HG02588 (cell line): ENCODE measurements around the gene EPB41L1.

ENCODE experiments used
- ATAC-seq: cut with Tn5 transposase; IDR thresholded peaks from one replicate; pipeline ENCODE4 v1.9.1; 2021; ENCODE audit warnings: mild to moderate bottlenecking, moderate library complexity; ENCODE audit not compliant: unreplicated experiment

EPB41L1 gene

DNA sequence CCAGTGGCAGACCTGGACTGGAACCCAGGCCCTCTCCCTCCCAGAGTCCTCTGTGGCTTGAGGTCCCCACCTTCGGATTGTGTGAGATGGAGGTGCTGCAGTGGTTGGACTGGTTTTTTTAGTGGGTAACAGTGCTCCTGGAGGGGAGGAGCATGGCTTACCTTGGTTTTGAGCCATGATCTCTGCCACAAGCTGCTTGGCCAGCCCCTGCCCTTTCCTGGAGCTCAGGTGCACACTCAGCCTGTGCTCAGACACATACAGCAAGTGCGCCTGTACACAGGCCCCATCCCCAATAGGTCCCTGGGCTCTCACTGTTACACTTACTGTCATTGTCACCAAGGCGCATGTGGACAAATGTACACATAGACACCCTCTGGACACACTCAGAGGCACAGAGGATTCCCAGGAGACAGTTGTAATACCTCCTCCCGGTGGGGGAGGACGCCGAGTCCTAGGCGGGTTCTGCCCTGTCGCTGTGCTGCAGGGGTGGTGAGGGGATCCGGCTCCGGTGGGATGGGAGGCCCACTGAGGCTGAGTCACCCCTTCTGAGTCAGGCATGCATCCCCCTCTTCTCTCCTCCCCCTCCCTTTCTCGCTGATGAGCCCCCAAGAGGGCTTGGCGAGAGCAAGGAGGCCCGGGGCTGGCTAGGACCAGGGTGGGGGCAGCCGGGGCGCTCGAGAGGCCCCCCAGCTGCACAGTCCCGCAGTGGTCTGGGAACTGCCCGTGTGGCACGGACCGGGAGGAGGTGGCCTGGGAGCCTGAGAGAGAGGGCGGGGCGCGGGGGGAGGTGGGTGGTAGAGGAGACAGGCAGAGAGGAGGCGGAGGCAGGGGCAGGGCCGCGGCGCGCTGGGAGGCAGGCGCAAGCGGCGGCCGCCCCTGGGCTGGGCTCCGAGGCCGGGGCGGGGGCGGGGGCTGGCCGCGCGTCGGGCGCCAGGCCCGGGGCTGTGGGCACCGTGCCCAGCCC lies 522 bp upstream of the EPB41L1 start:
- ATAC-seq, result no peak

DNA sequence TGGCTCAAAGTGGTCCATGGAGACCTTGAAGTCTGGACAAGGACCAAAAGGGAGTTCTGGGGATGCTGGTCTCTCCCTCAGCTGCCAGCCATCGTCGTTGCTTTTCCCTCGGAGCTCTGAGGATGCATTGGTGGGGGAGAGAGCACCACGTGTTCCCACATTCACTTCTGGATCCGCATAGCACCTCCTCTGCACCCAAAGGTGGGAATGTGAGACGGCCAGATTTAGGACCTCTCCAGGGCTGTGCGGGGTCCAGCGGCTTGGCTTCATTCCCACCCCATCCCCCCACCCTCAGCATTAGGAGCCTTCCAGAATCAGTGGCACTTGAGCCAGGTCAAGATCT lies 1.1 kb downstream of the EPB41L1 start:
- ATAC-seq, result no peak

DNA sequence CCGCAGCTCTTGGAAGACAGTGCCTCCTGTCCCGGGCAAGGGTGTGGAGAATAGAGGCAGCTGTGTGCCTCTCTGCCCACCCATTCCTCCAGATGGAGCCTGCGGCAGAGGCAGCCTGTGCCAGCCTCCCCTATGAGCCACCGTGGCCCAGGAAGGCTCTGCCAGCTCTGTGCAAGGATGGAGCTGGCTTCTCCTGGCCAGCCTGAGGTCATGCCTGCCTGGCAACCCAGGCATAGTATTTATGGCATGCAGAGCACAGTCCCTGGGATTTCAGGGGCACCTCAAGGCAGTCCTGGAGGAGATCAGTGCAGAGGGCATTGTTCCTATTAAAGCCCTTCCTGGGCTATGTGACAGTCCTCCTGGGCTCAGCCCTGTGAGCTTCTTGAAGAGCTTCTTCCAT lies 1.5 kb downstream of the EPB41L1 start:
- no peak for ATAC-seq

DNA sequence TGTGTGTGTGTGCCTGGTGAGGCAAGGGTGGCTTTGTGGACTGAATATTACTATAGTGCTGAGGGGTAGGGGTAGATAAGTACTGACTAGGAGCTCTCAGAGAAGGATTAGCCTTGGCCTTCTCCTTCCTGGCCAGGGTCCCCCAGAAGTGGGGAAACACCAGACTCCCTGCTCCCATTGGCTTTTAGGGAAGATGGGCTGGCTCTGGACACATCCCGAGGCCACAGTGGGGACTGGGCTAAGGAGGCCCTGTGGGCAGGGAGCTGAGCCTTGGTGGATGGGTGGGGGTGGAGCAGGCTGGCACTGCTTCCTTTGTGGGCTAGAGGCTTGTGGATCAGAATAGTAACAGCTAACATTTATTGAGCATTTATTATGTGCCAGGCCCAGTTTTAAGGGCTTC lies 3.1 kb downstream of the EPB41L1 start:
- ATAC-seq, result no peak

DNA sequence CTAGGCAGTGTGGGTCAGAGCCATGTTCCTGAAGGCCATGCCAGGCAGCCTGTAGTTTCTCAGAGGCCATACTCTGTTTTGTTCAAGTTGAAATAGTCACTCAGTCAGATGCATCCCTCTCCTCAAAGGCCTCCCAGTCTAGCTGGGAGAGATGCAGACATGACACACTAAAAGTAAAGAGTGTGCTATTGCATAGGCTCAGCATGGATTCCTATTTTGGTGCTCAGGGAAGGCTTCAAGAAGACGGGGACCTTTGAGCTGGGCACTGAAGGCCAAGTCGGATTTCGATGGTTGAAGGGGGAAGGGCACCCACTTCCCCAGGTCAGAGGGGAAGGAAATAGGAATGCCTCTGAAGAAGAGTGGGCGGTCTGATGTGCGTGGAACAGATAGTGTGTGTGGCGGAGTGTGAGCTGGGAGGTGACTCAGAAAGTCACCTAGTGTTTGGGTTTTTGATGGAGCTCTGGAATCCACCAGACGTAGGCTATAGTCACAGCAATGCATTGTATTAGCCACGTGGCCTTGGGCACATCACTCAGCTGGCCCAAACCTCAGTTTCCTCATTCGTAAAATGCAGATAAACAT lies 3.7 kb downstream of the EPB41L1 start:
- ATAC-seq, result no peak

DNA sequence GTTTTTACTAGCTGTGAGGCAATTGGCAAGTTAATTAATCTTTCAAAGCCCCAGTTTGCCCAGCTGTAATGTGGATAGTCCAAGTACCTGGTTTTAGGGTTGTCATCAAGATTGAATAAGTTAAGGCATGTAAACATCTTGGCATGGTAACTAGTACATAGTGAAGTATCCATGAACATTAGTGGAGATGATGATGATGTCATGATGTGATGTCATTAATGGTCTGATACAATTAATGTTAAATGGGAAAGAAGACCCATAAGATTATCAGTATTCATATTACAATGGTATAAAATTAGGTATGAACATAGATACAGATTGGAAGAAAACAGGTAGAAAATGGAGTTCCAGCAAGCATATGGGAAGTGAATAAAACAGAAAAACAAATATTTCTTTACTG lies 5.3 kb downstream of the EPB41L1 start:
- no peak for ATAC-seq

DNA sequence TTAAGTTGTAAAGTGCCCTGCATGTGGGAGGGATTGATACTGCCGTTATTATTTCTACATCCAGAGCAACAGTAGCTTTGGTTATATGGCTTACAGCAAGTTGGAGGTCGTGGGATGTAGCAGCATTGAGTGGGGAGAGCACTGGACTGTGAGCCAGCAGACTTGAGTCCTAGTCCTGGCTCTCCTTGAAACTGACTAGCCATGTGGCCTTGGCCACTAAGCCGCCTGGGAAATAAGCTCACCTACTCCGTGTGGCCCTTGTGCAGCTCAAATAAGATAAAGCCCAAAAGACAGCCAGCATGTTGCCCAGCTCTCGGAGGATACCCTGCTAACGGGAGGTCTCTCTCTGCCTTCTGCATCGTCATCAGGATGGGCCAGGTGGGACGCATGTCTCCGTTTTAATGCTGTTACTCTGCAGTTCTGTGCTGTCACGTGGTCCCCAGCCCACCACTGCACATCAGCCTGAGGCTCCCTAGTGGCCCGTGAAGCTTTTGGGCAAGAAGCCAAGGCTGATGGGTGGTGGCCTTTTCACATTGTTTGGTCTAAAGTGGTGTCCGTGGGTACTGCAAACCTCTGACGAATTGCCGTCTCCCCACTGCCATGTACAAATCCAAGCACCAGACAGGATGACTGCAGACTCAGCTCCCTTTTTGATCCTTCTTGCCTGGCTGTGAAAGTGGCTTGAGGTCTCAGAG lies 7.9 kb downstream of the EPB41L1 start:
- no peak for ATAC-seq

DNA sequence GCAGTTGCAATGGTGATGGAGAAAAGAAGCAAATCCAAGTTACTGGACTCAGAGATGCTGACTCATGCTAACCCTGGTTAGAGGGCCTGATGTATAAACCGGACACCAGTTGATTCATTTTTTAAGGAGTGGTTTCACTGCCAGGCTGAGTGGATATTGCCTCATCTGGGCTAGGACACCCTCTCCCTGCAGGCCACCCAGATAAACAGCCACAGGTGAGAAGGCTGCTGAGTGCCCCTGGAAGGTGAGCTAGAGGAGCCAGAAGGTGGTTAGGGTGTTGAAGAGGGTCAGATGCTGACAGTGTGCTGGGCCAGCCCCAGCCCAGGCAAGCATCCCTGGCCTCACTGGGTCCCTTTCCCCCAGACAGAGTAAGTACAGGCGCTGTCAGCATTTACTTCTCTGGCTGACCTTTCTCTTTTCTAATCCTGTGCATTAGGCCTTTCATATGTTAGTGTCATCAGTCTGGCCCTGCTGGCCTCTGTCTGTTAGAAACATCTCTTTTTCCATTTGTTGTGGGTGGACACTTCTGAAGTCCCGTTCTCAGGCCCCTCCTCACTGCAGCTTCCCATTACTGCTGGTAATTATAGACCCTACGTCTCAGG lies 13.5 kb downstream of the EPB41L1 start:
- ATAC-seq, result no peak

GRCh38 chr20:36170542-36171215 lies 16.1 kb downstream of the EPB41L1 start:
- no peak for ATAC-seq

GRCh38 chr20:36173451-36173933 lies 19.0 kb downstream of the EPB41L1 start:
- no peak for ATAC-seq

DNA sequence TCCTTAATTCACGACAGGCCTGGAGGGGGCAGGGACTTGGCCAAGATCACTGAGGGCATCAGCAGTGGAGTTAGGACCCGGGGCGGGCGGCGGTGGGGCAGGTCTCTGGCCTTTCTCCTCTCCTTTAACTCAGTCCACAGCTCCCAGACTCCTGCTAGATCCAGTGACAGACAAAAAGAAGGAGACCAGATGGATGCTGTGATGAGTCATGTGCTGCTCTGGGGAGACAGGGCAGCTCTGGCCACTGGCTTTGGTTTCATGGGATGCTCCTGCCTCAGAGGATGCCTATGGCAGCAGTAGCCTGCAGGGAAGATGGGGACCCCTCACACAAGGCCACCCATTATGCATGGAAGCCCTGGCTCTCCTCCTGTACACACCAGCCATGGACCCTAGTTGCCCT lies 20.5 kb downstream of the EPB41L1 start:
- ATAC-seq, result no peak

DNA sequence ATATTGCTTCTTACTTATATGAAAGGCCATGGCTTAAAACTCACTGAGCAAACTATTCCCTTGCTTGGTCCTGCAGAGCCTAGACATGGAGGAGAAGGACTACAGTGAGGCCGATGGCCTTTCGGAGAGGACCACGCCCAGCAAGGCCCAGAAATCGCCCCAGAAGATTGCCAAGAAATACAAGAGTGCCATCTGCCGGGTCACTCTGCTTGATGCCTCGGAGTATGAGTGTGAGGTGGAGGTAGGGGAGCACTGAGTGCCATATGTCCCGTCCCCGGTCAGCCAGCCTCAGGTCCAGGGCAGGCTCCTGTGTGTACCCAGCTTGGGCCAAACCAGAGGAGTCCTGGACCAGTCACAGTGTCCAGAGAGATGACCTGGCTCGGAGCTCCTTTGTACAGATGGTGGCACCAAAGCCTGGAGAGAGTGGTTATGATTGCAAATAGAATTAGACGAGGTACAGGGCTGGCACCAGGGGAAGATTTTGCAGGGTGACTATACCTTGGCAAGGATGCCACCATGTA lies 21.0 kb downstream of the EPB41L1 start:
- no peak for ATAC-seq

GRCh38 chr20:36177716-36178115 lies 23.2 kb downstream of the EPB41L1 start:
- ATAC-seq, result no peak

GRCh38 chr20:36179170-36179945 lies 24.8 kb downstream of the EPB41L1 start:
- ATAC-seq, result no peak

DNA sequence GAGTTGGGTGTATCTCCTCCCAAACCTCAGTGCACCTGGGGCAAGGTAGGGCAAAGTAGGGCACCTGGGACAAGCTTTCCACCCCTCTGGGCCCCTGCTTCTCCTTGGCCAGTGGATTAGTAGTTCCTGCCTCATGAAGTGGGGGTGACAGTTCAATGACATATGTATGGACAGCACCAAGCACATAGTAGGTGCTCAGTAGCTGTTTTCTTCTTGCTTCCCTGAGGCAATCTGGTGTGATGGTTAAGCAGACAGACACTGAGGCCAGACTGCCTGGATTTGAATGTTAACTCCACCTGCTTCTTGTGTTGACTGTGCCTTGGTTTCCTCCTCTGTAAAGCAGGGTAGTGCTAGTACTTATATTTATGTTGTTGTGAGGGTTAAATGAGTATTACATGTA lies 25.8 kb downstream of the EPB41L1 start:
- no peak for ATAC-seq

DNA sequence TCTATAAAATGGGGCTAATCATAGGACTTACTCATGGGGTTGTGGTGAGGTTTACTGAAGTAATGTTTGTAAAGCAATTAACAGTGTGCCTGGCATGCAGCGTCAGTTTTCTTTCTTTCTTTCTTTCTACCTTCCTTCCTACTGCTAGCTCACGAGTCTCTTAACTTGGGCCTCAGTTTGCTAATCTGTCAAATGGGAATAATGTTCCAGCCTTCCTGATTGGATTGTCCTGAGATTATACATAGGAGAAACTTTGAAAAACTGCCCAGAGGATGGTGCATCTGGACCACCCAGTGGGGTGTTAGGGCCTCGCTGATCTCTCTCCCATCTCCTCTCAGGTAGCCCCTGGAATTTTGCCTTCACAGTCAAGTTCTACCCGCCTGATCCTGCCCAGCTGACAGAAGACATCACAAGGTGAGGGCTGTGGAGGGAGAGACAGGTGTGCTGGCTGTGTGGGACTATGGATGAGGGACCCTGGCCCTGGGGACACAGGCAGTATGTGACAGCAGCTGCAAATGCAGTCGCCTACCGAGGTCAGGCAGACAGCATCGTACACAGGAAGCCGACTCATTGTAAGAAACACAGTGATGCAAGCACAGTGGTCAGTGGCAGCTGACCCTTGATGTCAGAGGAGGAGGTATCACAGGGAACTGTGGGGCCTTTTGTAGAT lies 27.5 kb downstream of the EPB41L1 start:
- ATAC-seq, result no peak

DNA sequence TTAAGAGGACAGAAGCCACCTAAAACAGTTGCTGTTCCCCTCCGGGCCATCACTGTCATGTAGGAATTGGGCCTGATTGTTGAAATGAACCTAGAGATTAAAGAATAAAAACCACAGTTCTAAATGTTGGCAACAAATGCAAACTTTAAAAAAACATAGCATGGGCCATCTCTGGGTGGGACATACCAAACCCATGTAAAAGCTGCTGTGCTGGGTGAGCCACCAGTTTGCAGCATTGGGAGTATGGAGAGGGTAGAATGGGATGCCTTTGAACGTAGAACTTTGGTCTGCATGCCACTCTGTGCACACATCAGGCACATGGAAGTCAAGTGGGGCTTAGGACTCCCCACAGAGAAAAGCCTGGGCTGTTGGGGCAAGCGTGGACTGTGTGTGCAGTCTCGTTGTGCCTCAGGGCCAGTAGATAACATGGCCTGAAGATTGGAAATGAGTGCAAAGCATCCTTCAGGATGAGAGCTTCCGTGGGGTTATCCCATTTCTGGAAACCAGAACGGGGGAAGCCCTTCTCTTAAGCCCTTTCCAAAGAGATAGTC lies 28.1 kb downstream of the EPB41L1 start:
- ATAC-seq, result no peak

GRCh38 chr20:36183155-36183944 lies 28.8 kb downstream of the EPB41L1 start:
- ATAC-seq, result no peak
